Transverse colon (tissue), 4 donors: Measurements from ENCODE around the gene LRP1B.

Source experiments
- POLR2A ChIP-seq: fragments of 450-650 bp; IDR thresholded peaks from one replicate; pipeline ENCODE4 v1.6.1; 2016; ENCODE audit warnings: antibody characterized with exemption, mild to moderate bottlenecking, moderate library complexity
- POLR2AphosphoS5 ChIP-seq, 3 donors: sonication (generic); formaldehyde crosslinking; IDR thresholded peaks; one replicate each; pipeline ENCODE4 v1.6.1; 2016; ENCODE audit warnings: antibody characterized with exemption in 3 of 3
- TF ChIP-seq, protein P1 (sequence below), 5 experiments: fragments of 200-600 bp in 3 of 5; fragments of 450-650 bp in 2 of 5; sonication (generic) in 3 of 5; IDR thresholded peaks; 1 replicate in 2 of 5; 2 replicates in 3 of 5; pipeline ENCODE4 v1.5.1; 2016 to 2017; ENCODE audit warnings: antibody characterized with exemption in 5 of 5, inconsistent platforms in 3 of 5, mild to moderate bottlenecking in 2 of 5, moderate library complexity in 1 of 5

DNA sequence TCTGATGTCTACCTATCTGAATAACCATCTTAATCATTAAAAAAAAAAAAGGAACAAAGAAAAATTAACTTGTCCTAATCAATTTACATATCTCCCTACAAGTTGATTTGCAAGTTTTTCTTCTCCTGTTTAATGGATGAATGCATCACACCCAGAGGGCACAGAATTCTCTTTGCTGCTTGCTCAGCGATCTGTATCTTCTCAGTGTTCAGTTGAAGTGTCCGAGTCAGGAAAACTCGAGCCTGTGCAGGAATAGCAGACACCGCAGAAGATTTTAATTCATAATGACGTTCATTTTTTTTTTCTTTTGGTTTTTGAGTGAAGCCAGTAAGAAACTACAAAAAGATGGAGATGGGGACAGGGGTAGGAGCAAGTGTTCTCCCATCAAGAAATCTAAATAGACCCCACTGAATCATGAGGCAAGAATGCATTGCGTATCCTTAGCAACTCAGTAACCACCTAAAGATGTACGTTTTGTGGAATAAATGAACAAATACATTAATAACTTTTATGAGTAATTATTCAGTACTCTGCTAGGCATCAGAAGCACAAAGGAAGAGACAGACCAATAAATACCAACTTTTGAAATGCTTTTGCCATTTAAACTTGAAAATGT, 675.5 kb downstream of the LRP1B start:
- TF ChIP-seq, protein P1, sequence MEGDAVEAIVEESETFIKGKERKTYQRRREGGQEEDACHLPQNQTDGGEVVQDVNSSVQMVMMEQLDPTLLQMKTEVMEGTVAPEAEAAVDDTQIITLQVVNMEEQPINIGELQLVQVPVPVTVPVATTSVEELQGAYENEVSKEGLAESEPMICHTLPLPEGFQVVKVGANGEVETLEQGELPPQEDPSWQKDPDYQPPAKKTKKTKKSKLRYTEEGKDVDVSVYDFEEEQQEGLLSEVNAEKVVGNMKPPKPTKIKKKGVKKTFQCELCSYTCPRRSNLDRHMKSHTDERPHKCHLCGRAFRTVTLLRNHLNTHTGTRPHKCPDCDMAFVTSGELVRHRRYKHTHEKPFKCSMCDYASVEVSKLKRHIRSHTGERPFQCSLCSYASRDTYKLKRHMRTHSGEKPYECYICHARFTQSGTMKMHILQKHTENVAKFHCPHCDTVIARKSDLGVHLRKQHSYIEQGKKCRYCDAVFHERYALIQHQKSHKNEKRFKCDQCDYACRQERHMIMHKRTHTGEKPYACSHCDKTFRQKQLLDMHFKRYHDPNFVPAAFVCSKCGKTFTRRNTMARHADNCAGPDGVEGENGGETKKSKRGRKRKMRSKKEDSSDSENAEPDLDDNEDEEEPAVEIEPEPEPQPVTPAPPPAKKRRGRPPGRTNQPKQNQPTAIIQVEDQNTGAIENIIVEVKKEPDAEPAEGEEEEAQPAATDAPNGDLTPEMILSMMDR (IDR thresholded peaks at IDR 0.05), result no peak
- TF ChIP-seq POLR2A, result no peak
- TF ChIP-seq POLR2AphosphoS5 (IDR thresholded peaks at IDR 0.05), result no peak
